HEK293T (cell line): ENCODE results near the gene LAMA1.

Source experiments
- CTCF ChIA-PET: fragments of 350-600 bp; formaldehyde crosslinking; extraction: SDS; loops from one replicate; lab custom pipeline; 2021; ENCODE audit warnings: antibody characterized with exemption, inconsistent platforms; lab: Yijun Ruan, JAX
- POLR2A ChIA-PET: fragments of 350-600 bp; formaldehyde crosslinking; extraction: SDS; loops from one replicate; lab custom pipeline; 2020; ENCODE audit warnings: antibody characterized with exemption, inconsistent platforms; lab: Yijun Ruan, JAX
- DNase-seq: peaks from one replicate; pipeline ENCODE4 v3.0.0; 2012; ENCODE audit warnings: mixed read lengths; ENCODE audit errors: extremely low spot score
- ARNT ChIP-seq: fragments of 450-650 bp; IDR thresholded peaks from 2 replicates; pipeline ENCODE4 v1.6.1; 2017; ENCODE audit warnings: mild to moderate bottlenecking
- BHLHE40 ChIP-seq: fragments of 450-650 bp; IDR thresholded peaks from 2 replicates; pipeline ENCODE4 v1.6.1; 2016; ENCODE audit warnings: mild to moderate bottlenecking, moderate library complexity, borderline replicate concordance
- CTBP1 ChIP-seq: fragments of 450-650 bp; IDR thresholded peaks from 2 replicates; pipeline ENCODE4 v1.6.1; 2016; ENCODE audit warnings: borderline replicate concordance
- ELF4 ChIP-seq: fragments of 450-650 bp; IDR thresholded peaks from 2 replicates; pipeline ENCODE4 v1.6.1; 2017; ENCODE audit warnings: antibody characterized with exemption
- FOXA1 ChIP-seq: fragments of 450-650 bp; IDR thresholded peaks from 2 replicates; pipeline ENCODE4 v1.6.1; 2016; ENCODE audit warnings: mild to moderate bottlenecking
- FOXK2 ChIP-seq: fragments of 450-650 bp; IDR thresholded peaks from 2 replicates; pipeline ENCODE4 v1.6.1; 2016; ENCODE audit warnings: mild to moderate bottlenecking
- FOXM1 ChIP-seq: fragments of 450-650 bp; IDR thresholded peaks from 2 replicates; pipeline ENCODE4 v1.6.1; 2017; ENCODE audit warnings: mild to moderate bottlenecking, borderline replicate concordance
- HDGF ChIP-seq: fragments of 450-650 bp; IDR thresholded peaks from 2 replicates; pipeline ENCODE4 v1.6.1; 2017; ENCODE audit warnings: antibody characterized with exemption, borderline replicate concordance
- L3MBTL2 ChIP-seq: fragments of 450-650 bp; conservative IDR thresholded peaks from 2 replicates; pipeline ENCODE4 v1.6.1; 2016; ENCODE audit warnings: mild to moderate bottlenecking
- LEF1 ChIP-seq: fragments of 450-650 bp; IDR thresholded peaks from 2 replicates; pipeline ENCODE4 v1.6.1; 2017; ENCODE audit warnings: mild to moderate bottlenecking, borderline replicate concordance
- NFRKB ChIP-seq: fragments of 450-650 bp; IDR thresholded peaks from 2 replicates; pipeline ENCODE4 v1.6.1; 2016; ENCODE audit warnings: mild to moderate bottlenecking, moderate library complexity
- PKNOX1 ChIP-seq: fragments of 450-650 bp; IDR thresholded peaks from 2 replicates; pipeline ENCODE4 v1.6.1; 2016
- SP1 ChIP-seq: fragments of 450-650 bp; IDR thresholded peaks from 2 replicates; pipeline ENCODE4 v1.6.1; 2017
- SUZ12 ChIP-seq: fragments of 450-650 bp; IDR thresholded peaks from 2 replicates; pipeline ENCODE4 v1.6.1; 2016; ENCODE audit warnings: mild to moderate bottlenecking
- TARDBP ChIP-seq: fragments of 450-650 bp; IDR thresholded peaks from 2 replicates; pipeline ENCODE4 v1.6.1; 2016
- ZNF384 ChIP-seq: fragments of 450-650 bp; IDR thresholded peaks from 2 replicates; pipeline ENCODE4 v1.6.1; 2016

The LAMA1 gene

GRCh38 chr18:6938003-6938402 is 179.6 kb downstream of the LAMA1 start:
- DNase-seq = no peak
- POLR2A ChIA-PET = no interaction called here
- CTCF ChIA-PET = no interaction called here

GRCh38 chr18:6934859-6935258 is 182.7 kb downstream of the LAMA1 start:
- ChIA-PET CTCF (no interaction called here), POLR2A (no interaction called here)
- no peak for TF ChIP-seq SUZ12
- no peak for TF ChIP-seq LEF1
- TF ChIP-seq PKNOX1 = no peak
- TF ChIP-seq CTBP1 = no peak
- TF ChIP-seq ZNF384 = no peak
- TF ChIP-seq L3MBTL2 = no peak
- no peak for DNase-seq

More at GRCh38 chr18:6938003-6938402, 179.6 kb downstream of the LAMA1 start:
- TF ChIP-seq PKNOX1 (no peak), HDGF (no peak), ZNF384 (no peak), CTBP1 (no peak), ELF4 (no peak), BHLHE40 (no peak), ARNT (no peak), NFRKB (no peak), FOXA1 (no peak), LEF1 (no peak), SUZ12 (no peak), L3MBTL2 (no peak), TARDBP (no peak), FOXM1 (no peak)

- TF ChIP-seq ARNT (no peak), ZNF384 (no peak), BHLHE40 (no peak), LEF1 (no peak), CTBP1 (no peak), PKNOX1 (no peak), FOXA1 (no peak), FOXM1 (no peak), FOXK2 (no peak), SUZ12 (no peak), ELF4 (no peak), HDGF (no peak), SP1 (no peak), L3MBTL2 (no peak), NFRKB (no peak), TARDBP (no peak)
- ChIA-PET CTCF (no interaction called here), POLR2A (no interaction called here)
- DNase-seq = no peak
These were observed 188.1 kb downstream of the LAMA1 start for GRCh38 chr18:6929370-6930102.

GRCh38 chr18:6928359-6928758 is 189.2 kb downstream of the LAMA1 start:
- CTCF ChIA-PET = interaction anchor here (2.3 kb wide), 1 partner anchor 249 kb away, joined by 7 read pairs; no protein-coding TSS in a partner anchor
- DNase-seq = no peak
- POLR2A ChIA-PET = no interaction called here
- TF ChIP-seq HDGF (no peak), NFRKB (no peak), TARDBP (no peak), FOXK2 (no peak), LEF1 (no peak), SP1 (no peak), L3MBTL2 (no peak), ELF4 (no peak)

GRCh38 chr18:6927153-6927552 is 190.4 kb downstream of the LAMA1 start:
- TF ChIP-seq HDGF = no peak
- no peak for TF ChIP-seq BHLHE40
- no peak for TF ChIP-seq L3MBTL2
- no peak for TF ChIP-seq FOXK2
- TF ChIP-seq CTBP1 = no peak
- no peak for TF ChIP-seq SP1
- no peak for TF ChIP-seq TARDBP
- TF ChIP-seq NFRKB = no peak
- TF ChIP-seq FOXM1 = no peak
- TF ChIP-seq ZNF384 = no peak
- TF ChIP-seq PKNOX1 = no peak
- TF ChIP-seq SUZ12 = no peak
- TF ChIP-seq ELF4 = no peak
- no peak for TF ChIP-seq ARNT
- TF ChIP-seq LEF1 = no peak
- no peak for TF ChIP-seq FOXA1
- ChIA-PET POLR2A (no interaction called here), CTCF (interaction anchor here (0.6 to 2.3 kb wide), 2 partner anchors 90 to 250 kb away, joined by 3 to 7 read pairs; no protein-coding TSS in a partner anchor)
- no peak for DNase-seq

GRCh38 chr18:6923220-6923619 is 194.4 kb downstream of the LAMA1 start:
- CTCF ChIA-PET = no interaction called here
- no peak for DNase-seq
- TF ChIP-seq FOXK2 = no peak
- TF ChIP-seq PKNOX1 = no peak
- no peak for TF ChIP-seq NFRKB
- TF ChIP-seq SUZ12 = no peak
- TF ChIP-seq ZNF384 = no peak
- no peak for TF ChIP-seq LEF1
- no peak for TF ChIP-seq FOXA1
- TF ChIP-seq ARNT = no peak
- no peak for TF ChIP-seq CTBP1
- no peak for TF ChIP-seq SP1
- TF ChIP-seq L3MBTL2 = no peak
- no peak for TF ChIP-seq HDGF
- TF ChIP-seq ELF4 = no peak
- no peak for TF ChIP-seq FOXM1
- TF ChIP-seq TARDBP = no peak
- TF ChIP-seq BHLHE40 = no peak
- POLR2A ChIA-PET = no interaction called here
